ENCODE results near the gene PSTPIP1.

Gene PSTPIP1

DNA sequence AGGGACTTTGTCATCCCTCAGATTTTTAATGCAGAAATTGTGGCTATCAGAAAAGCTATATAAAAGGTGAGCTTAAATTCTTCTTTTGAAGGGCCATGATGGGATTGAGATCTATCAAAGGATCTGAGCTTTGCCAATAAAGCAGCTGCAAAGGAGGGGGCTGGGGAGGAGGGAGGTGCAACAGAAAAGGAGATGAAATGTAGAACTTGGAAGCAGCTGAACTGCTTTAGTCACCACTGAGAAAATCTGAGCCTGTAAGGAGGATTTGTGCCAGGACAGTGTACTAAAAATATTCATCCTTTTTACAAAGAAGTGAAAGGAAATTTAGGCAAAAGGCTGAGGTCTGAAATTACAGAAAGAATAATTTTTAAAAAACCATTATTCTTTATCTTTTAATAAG lies 65.6 kb downstream of the PSTPIP1 start:
- no peak for DNase-seq (ENCODE audit: low read depth, low spot score)
- no peak overlapping the region for H3K4me3 ChIP-seq (ENCODE audit: low read depth, low read length)
- TF ChIP-seq, protein P1, sequence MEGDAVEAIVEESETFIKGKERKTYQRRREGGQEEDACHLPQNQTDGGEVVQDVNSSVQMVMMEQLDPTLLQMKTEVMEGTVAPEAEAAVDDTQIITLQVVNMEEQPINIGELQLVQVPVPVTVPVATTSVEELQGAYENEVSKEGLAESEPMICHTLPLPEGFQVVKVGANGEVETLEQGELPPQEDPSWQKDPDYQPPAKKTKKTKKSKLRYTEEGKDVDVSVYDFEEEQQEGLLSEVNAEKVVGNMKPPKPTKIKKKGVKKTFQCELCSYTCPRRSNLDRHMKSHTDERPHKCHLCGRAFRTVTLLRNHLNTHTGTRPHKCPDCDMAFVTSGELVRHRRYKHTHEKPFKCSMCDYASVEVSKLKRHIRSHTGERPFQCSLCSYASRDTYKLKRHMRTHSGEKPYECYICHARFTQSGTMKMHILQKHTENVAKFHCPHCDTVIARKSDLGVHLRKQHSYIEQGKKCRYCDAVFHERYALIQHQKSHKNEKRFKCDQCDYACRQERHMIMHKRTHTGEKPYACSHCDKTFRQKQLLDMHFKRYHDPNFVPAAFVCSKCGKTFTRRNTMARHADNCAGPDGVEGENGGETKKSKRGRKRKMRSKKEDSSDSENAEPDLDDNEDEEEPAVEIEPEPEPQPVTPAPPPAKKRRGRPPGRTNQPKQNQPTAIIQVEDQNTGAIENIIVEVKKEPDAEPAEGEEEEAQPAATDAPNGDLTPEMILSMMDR (IDR thresholded peaks at IDR 0.05; ENCODE audit: insufficient read depth, low read length, missing control alignments) = no peak
- ChIA-PET POLR2A (no interaction called here), CTCF (interaction anchor here (1.0 to 7.3 kb wide), 6 partner anchors 9 to 483 kb away, joined by 3 to 41 read pairs (median 6); no protein-coding TSS in a partner anchor)

DNA sequence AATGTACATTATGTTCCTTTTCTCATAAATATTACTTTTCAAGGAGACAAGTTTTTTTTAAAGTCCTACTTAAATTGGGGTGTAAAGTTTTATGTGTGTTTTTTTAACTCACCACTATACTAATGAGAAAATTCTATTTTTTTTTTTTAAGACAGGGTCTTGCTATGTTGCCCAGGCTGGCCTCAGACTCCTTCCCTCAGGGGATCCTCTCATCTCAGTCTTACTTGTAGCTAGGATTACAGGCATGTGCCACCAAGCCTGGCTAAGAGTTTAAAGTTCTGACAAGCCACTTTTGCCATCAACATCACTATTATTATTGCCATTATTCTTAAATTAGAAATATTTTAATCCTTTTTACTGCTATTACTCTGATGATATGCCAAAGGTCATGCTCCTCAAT lies 68.3 kb downstream of the PSTPIP1 start:
- H3K4me3 ChIP-seq (ENCODE audit: low read depth, low read length) = no peak overlapping the region
- POLR2A ChIA-PET = no interaction called here
- CTCF ChIA-PET = interaction anchor here (0.8 to 1.3 kb wide), 3 partner anchors 39 to 480 kb away, joined by 3 to 5 read pairs (median 3); no protein-coding TSS in a partner anchor
- no peak for DNase-seq (ENCODE audit: low read depth, low spot score)
- TF ChIP-seq, protein P1 (IDR thresholded peaks at IDR 0.05; ENCODE audit: insufficient read depth, low read length, missing control alignments) = no peak

DNA sequence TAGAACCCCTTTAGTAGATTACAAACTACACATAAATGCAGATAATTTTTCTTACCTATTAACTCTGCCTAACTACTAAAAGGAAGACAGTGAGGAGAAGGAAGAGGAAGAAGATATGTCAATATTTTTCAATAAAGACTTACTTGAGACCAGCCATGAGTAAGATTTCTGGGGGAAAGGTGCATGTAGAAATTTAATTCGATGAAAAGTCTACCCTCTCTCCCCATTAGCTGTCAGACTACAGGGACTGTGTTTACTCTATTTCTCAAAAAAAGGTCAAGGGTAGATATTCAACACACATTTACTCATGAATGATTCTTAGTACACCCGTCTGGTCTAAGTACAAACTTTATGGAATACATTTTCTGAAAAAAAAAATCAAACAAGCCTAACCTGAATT lies 69.1 kb downstream of the PSTPIP1 start:
- TF ChIP-seq, protein P1 (IDR thresholded peaks at IDR 0.05; ENCODE audit: insufficient read depth, low read length, missing control alignments) = no peak
- H3K4me3 ChIP-seq (ENCODE audit: low read depth, low read length) = no peak overlapping the region
- POLR2A ChIA-PET = no interaction called here
- CTCF ChIA-PET = interaction anchor here (0.8 to 1.3 kb wide), 4 partner anchors 13 to 479 kb away, joined by 3 to 6 read pairs (median 4); no protein-coding TSS in a partner anchor
- no peak for DNase-seq (ENCODE audit: low read depth, low spot score)

GRCh38 chr15:77064539-77065308 lies 69.8 kb downstream of the PSTPIP1 start:
- TF ChIP-seq, protein P1 (IDR thresholded peaks at IDR 0.05; ENCODE audit: insufficient read depth, low read length, missing control alignments) = no peak
- CTCF ChIA-PET = interaction anchor here (0.8 to 1.3 kb wide), 3 partner anchors 14 to 479 kb away, joined by 3 to 6 read pairs (median 5); no protein-coding TSS in a partner anchor
- H3K4me3 ChIP-seq (ENCODE audit: low read depth, low read length) = no peak overlapping the region
- POLR2A ChIA-PET = no interaction called here
- DNase-seq (ENCODE audit: low read depth, low spot score) = no peak

DNA sequence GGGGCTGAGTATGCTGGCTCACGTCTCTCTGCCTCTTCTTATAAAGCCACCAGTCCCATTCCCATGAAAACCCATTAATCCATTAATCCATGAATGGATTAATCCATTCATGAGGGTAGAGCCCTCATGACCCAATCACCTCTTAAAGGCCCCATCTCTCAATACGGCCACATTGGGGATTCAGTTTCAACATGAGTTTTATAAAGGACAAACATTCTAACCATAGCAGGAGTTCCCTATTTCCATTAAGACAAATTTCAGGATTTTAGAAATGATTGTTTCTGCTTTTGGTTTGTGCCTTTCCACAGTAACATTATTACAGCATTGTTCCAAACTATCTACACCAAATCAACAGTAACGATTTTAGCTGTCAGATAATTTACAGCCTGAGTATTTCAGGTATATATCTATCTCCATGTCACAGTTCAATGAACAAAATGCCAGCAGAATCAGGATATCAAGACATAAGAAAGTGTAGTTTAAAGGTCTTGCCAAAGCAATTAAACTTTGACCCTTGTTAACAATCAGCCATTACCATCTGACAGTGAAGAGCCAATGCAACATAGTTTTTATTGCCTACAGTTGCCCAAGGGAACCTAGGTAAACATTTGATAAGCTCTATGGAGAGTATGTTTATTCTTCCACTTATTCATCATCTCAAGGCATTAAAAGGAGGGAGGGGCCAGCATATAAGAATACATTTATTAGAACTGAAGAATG lies 72.2 kb downstream of the PSTPIP1 start:
- ChIA-PET CTCF (interaction anchor here (1.1 to 1.8 kb wide), 3 partner anchors 40 to 477 kb away, joined by 3 to 6 read pairs (median 4); no protein-coding TSS in a partner anchor), POLR2A (no interaction called here)
- TF ChIP-seq, protein P1 (IDR thresholded peaks at IDR 0.05; ENCODE audit: insufficient read depth, low read length, missing control alignments) = no peak
- no peak overlapping the region for H3K4me3 ChIP-seq (ENCODE audit: low read depth, low read length)
- no peak for DNase-seq (ENCODE audit: low read depth, low spot score)

Measured in AG04449 (cell line).